GM12891 (cell line): ENCODE results near the gene CNGA3.

Experiments
- POLR2A ChIP-seq: IDR thresholded peaks from 2 replicates; pipeline ENCODE4 v1.6.1; 2011; ENCODE audit warnings: low read depth, low read length, control low read depth
- POLR2AphosphoS5 ChIP-seq: IDR thresholded peaks from 2 replicates; pipeline ENCODE4 v1.6.1; 2011; ENCODE audit warnings: low read depth, low read length, control low read depth
- SPI1 ChIP-seq: IDR thresholded peaks from 2 replicates; pipeline ENCODE4 v1.6.1; 2011; ENCODE audit warnings: low read depth, low read length, control low read depth
- TAF1 ChIP-seq: IDR thresholded peaks from 2 replicates; pipeline ENCODE4 v1.6.1; 2011; ENCODE audit warnings: low read depth, low read length, control low read depth

DNA sequence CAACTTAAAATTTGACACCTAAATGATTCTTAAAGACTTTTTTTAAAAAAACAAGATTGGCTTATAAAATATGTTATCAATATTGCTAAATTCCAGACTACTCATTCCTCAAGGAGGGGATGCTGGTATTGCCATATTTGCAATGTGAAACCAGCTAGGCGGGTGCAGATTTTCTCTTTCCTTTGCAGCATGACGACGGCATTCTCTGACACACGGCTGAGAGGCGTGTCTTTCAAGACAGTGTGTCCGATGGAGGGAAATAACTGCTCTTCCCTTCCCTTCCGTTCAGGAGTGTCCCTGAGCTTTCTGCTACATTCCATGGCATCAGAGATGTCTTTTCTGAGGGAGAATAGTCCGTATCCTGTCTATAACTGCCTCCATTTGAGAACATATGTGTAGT lies 38.2 kb upstream of the CNGA3 start:
- no peak for TF ChIP-seq POLR2A
- TF ChIP-seq TAF1 = no peak
- TF ChIP-seq POLR2AphosphoS5 = no peak
- TF ChIP-seq SPI1 = no peak
